Activated B cell treated with CpG ODN at 0.5 μM for 24 hours (primary cell): Measurements from ENCODE around the gene REST. TPM values are rescaled to one million over a fixed set of nuclear protein-coding genes. Genes with fewer than 3 reads are reported as not detected.
"Not testable (repeated sequence)": the region's sequence is repeated elsewhere in the genome, so short reads cannot be mapped to it uniquely, and the experiment has no call there.

Source experiments
- ATAC-seq: fragments of 200-7000 bp; cut with Tn5 transposase; one replicate; pipeline ENCODE4 v1.10.0; 2021; ENCODE audit warnings: low read depth, mild to moderate bottlenecking, moderate library complexity
- CTCF ChIA-PET: fragments of 350-600 bp; sonication (Branson Sonifier 250); formaldehyde crosslinking; loops from one replicate; lab custom pipeline; 2021; ENCODE audit warnings: antibody characterized with exemption; lab: Charles Lee
- POLR2A ChIA-PET: fragments of 350-600 bp; sonication (Branson Sonifier 250); formaldehyde crosslinking; loops from one replicate; lab custom pipeline; 2021; ENCODE audit warnings: antibody characterized with exemption; lab: Charles Lee
- DNase-seq: peaks from one replicate; pipeline ENCODE4 v3.0.0; 2022
- H3K27ac Mint-ChIP-seq: one replicate; pipeline ENCODE4 v1.8.0; 2020; ENCODE audit warnings: mixed read lengths
- H3K27me3 Mint-ChIP-seq: one replicate; pipeline ENCODE4 v1.8.0; 2021; ENCODE audit warnings: mixed read lengths
- H3K36me3 Mint-ChIP-seq: one replicate; pipeline ENCODE4 v1.8.0; 2021; ENCODE audit warnings: low read depth, mixed read lengths
- H3K4me1 Mint-ChIP-seq: one replicate; pipeline ENCODE4 v1.8.0; 2021; ENCODE audit warnings: mixed read lengths
- H3K4me3 Mint-ChIP-seq: one replicate; pipeline ENCODE4 v1.8.0; 2020; ENCODE audit warnings: mild to moderate bottlenecking, mixed read lengths
- H3K9me3 Mint-ChIP-seq: one replicate; pipeline ENCODE4 v1.8.0; 2020; ENCODE audit warnings: mixed read lengths
- intact Hi-C: fragments of 100-400 bp; cut with micrococcal nuclease; formaldehyde crosslinking; loops from one replicate; pipeline ENCODE4 v1.15.1; 2024
- total RNA-seq: library from RNA; stranded (reverse); gene quantifications from 2 replicates; pipeline ENCODE4 v1.2.3, GENCODE V29; 2022
- TF ChIP-seq, protein P1 (sequence below): fragments of 200-600 bp; IDR thresholded peaks from one replicate; pipeline ENCODE4 v1.8.0; 2022; ENCODE audit warnings: antibody characterized with exemption, mild to moderate bottlenecking

REST gene
- total RNA-seq, 1 donor from 2014 or later: 48.3 TPM

DNA sequence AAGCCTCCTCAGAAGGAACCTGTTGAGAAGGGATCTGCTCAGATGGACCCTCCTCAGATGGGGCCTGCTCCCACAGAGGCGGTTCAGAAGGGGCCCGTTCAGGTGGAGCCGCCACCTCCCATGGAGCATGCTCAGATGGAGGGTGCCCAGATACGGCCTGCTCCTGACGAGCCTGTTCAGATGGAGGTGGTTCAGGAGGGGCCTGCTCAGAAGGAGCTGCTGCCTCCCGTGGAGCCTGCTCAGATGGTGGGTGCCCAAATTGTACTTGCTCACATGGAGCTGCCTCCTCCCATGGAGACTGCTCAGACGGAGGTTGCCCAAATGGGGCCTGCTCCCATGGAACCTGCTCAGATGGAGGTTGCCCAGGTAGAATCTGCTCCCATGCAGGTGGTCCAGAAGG is 22.9 kb downstream of the REST start:
- POLR2A ChIA-PET: no interaction called here
- CTCF ChIA-PET: no interaction called here
- TF ChIP-seq, protein P1, sequence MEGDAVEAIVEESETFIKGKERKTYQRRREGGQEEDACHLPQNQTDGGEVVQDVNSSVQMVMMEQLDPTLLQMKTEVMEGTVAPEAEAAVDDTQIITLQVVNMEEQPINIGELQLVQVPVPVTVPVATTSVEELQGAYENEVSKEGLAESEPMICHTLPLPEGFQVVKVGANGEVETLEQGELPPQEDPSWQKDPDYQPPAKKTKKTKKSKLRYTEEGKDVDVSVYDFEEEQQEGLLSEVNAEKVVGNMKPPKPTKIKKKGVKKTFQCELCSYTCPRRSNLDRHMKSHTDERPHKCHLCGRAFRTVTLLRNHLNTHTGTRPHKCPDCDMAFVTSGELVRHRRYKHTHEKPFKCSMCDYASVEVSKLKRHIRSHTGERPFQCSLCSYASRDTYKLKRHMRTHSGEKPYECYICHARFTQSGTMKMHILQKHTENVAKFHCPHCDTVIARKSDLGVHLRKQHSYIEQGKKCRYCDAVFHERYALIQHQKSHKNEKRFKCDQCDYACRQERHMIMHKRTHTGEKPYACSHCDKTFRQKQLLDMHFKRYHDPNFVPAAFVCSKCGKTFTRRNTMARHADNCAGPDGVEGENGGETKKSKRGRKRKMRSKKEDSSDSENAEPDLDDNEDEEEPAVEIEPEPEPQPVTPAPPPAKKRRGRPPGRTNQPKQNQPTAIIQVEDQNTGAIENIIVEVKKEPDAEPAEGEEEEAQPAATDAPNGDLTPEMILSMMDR: no peak
- peaks cover 60% of the 10 kb centered on the region for H3K36me3 Mint-ChIP-seq
- H3K27ac Mint-ChIP-seq: no peak overlapping the region
- ATAC-seq (no peak), DNase-seq (no peak)
- intact Hi-C loops: no loop called here
- no peaks in the 10 kb centered on the region for H3K9me3 Mint-ChIP-seq
- H3K4me3 Mint-ChIP-seq: no peak overlapping the region
- H3K27me3 Mint-ChIP-seq: no peaks in the 10 kb centered on the region
- peaks cover 4% of the 10 kb centered on the region for H3K4me1 Mint-ChIP-seq

DNA sequence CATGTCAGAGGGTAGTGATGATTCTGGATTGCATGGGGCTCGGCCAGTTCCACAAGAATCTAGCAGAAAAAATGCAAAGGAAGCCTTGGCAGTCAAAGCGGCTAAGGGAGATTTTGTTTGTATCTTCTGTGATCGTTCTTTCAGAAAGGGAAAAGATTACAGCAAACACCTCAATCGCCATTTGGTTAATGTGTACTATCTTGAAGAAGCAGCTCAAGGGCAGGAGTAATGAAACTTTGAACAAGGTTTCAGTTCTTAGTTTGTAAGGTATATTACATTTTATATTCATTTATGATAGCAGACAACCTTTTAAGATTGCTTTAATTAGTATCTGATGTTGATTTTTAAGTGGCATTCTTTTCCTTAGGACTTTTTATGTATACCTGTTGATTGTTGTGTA is 24.2 kb downstream of the REST start:
- Mint-ChIP-seq H3K4me1 (peaks cover 4% of the 10 kb centered on the region), H3K4me3 (no peak overlapping the region), H3K27me3 (no peaks in the 10 kb centered on the region), H3K36me3 (peaks cover 62% of the 10 kb centered on the region), H3K9me3 (no peaks in the 10 kb centered on the region), H3K27ac (no peak overlapping the region)
- TF ChIP-seq, protein P1: no peak
- ATAC-seq (no peak), DNase-seq (no peak)
- intact Hi-C loops: no loop called here
- ChIA-PET POLR2A (no interaction called here), CTCF (no interaction called here)

DNA sequence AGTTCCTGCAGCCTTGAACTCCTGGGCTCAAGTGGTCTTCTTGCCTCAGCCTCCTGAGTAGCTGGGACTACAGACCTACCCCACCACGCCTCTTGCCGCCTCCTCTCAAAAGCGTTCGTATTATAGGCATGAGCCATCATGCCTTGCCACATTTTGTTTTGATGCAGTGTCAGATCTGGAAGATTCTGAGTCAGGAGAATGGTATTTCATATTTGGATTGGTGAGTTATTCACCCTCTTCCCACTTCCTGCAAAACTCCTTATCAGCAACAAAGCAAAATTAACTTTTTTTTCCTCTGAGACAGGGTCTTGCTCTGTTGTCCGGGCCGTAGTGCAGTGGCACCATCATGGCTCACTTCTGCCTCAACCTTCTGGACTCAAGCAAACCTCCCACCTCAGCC is 29.6 kb downstream of the REST start:
- ChIA-PET CTCF (no interaction called here), POLR2A (no interaction called here)
- Mint-ChIP-seq H3K9me3 (no peaks in the 10 kb centered on the region), H3K27ac (no peak overlapping the region), H3K4me1 (no peaks in the 10 kb centered on the region), H3K27me3 (no peaks in the 10 kb centered on the region), H3K36me3 (peaks cover 46% of the 10 kb centered on the region), H3K4me3 (no peak overlapping the region)
- intact Hi-C loops: no loop called here
- DNase-seq: no peak
- ATAC-seq: no peak
- TF ChIP-seq, protein P1: no peak

DNA sequence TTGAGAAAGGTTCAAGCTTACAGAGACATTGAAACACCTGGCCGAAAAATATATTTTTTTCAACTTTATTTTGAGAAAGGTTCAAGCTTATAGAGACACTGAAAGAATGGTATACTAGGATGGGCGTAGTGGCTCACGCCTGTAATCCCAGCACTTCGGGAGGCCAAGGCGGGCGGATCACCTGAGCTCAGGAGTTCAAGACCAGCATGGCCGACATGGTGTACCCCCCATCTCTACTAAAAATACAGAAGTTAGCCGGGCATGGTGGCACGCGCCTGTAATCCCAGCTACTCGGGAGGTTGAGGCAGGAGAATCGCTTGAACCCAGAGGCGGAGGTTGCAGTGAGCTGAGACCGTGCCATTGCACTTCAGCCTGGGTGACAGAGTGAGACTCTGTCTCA is 32.1 kb downstream of the REST start:
- H3K9me3 Mint-ChIP-seq, H3K4me1 Mint-ChIP-seq, H3K27me3 Mint-ChIP-seq, DNase-seq, CTCF ChIA-PET, H3K4me3 Mint-ChIP-seq, POLR2A ChIA-PET, ATAC-seq, H3K27ac Mint-ChIP-seq, intact Hi-C loops: not testable (repeated sequence)
- H3K36me3 Mint-ChIP-seq: peaks cover 34% of the 10 kb centered on the region

DNA sequence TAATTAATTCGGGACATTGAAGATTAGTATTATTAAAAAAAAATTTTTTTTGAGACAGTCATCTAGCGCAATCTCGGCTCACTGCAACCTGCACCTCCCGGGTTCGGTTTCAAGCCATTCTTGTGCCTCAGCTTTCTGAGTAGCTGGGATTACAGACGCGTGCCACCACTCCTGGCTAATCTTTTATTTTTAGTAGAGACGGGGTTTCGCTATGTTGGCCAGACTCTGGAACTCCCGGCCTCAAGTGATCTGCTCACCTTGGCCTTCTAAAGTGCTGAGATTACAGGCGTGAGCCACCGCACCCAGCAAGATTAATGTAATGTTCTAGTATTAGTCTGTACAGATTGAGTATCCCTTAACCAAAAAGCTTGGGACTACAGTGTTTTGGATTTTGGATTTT is 32.7 kb downstream of the REST start:
- ChIA-PET POLR2A (no interaction called here), CTCF (no interaction called here)
- Mint-ChIP-seq H3K4me1 (no peaks in the 10 kb centered on the region), H3K4me3 (no peak overlapping the region), H3K27ac (no peak overlapping the region), H3K36me3 (peaks cover 31% of the 10 kb centered on the region), H3K27me3 (no peaks in the 10 kb centered on the region), H3K9me3 (no peaks in the 10 kb centered on the region)
- ATAC-seq (no peak), DNase-seq (no peak)
- intact Hi-C loops: no loop called here
- TF ChIP-seq, protein P1: no peak

DNA sequence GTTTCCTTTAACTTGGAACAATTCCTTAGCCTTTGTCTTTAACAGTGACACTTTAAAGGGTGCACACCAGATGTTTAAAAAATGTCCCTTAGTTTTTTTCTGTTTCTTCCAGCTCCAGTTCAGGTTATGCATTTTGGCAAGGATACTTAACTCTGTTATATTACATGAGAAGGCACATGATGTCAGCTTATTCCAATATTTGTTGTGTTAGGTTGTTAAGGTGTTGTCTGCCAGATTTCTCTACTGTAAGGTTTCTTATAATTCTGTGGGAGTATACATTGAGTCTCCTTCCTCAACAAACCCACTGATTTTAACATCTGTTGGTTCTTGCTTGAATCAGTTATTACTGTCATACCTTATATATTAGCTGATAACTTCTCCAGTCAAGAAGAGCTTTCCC is 33.3 kb downstream of the REST start:
- TF ChIP-seq, protein P1: no peak
- CTCF ChIA-PET: no interaction called here
- ATAC-seq (no peak), DNase-seq (no peak)
- Mint-ChIP-seq H3K4me3 (no peak overlapping the region), H3K27ac (no peak overlapping the region), H3K9me3 (no peaks in the 10 kb centered on the region), H3K27me3 (no peaks in the 10 kb centered on the region), H3K36me3 (peaks cover 30% of the 10 kb centered on the region), H3K4me1 (no peaks in the 10 kb centered on the region)
- intact Hi-C loops: no loop called here
- POLR2A ChIA-PET: no interaction called here
